Chondrocyte (in vitro differentiated cells): ENCODE measurements around the gene WDR19. TPM values are rescaled to one million over a fixed set of nuclear protein-coding genes. Genes with fewer than 3 reads are reported as not detected.
A peak's percentile ranks its signal among the peaks of the same experiment; 100 is the strongest.

Source experiments
- DNase-seq: peaks from one replicate; pipeline ENCODE4 v3.0.0; 2021; ENCODE audit warnings: mixed read lengths, low spot score
- H3K27ac Mint-ChIP-seq: one replicate; pipeline ENCODE4 v1.8.0; 2021; ENCODE audit warnings: mild to moderate bottlenecking, moderate library complexity, mixed read lengths; ENCODE audit not compliant: unreplicated experiment
- H3K27me3 Mint-ChIP-seq: 2 replicates; pipeline ENCODE4 v1.8.0; 2021; ENCODE audit warnings: low read depth, mixed read lengths
- H3K36me3 Mint-ChIP-seq: 2 replicates; pipeline ENCODE4 v1.8.0; 2021; ENCODE audit warnings: low read depth, mixed read lengths
- H3K4me1 Mint-ChIP-seq: 2 replicates; pipeline ENCODE4 v1.8.0; 2021; ENCODE audit warnings: low read depth, mild to moderate bottlenecking, mixed read lengths
- H3K4me3 Mint-ChIP-seq: one replicate; pipeline ENCODE4 v1.8.0; 2021; ENCODE audit warnings: mild to moderate bottlenecking, moderate library complexity, mixed read lengths; ENCODE audit not compliant: unreplicated experiment
- H3K9me3 Mint-ChIP-seq: 2 replicates; pipeline ENCODE4 v1.8.0; 2021; ENCODE audit warnings: low read depth, mixed read lengths
- CTCF ChIP-seq: fragments of 200-600 bp; sonication (generic); IDR thresholded peaks from 2 replicates; pipeline ENCODE4 v1.5.0; 2021; ENCODE audit warnings: antibody characterized with exemption, mild to moderate bottlenecking, moderate library complexity
- total RNA-seq: library from RNA; stranded (reverse); gene quantifications from 3 replicates; pipeline ENCODE4 v1.2.1, GENCODE V29; 2021

Gene WDR19
- total RNA-seq, 1 donor from 2014 or later = 31.0 TPM

- no peak overlapping the region for H3K27ac Mint-ChIP-seq
- H3K4me1 Mint-ChIP-seq = no peaks in the 10 kb centered on the region
- peaks cover 20% of the 10 kb centered on the region for H3K9me3 Mint-ChIP-seq
- no peaks in the 10 kb centered on the region for H3K27me3 Mint-ChIP-seq
- H3K4me3 Mint-ChIP-seq = no peak overlapping the region
- no peak for DNase-seq
- no peak for TF ChIP-seq CTCF
- peaks cover 39% of the 10 kb centered on the region for H3K36me3 Mint-ChIP-seq
Observed at GRCh38 chr4:39204543-39204942, 22.2 kb downstream of the WDR19 start.

GRCh38 chr4:39205000-39205399 is 22.7 kb downstream of the WDR19 start:
- no peak for DNase-seq
- Mint-ChIP-seq H3K27ac (no peak overlapping the region), H3K27me3 (no peaks in the 10 kb centered on the region)

DNA sequence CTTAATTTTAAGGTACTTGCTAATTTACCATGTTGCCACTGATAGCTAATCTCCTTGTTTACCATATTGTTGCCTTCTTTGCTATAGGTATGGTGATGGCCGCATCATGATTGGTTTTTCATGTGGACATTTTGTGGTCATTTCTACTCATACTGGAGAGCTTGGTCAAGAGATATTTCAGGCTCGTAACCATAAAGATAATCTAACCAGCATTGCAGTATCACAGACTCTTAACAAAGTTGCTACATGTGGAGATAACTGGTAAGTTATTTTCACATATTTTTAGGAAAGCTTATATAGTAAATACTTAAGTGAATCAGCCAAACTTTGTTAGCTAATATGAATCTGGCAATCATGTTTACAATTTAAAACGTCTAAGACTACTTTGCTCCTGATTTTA is 23.1 kb downstream of the WDR19 start:
- H3K36me3 Mint-ChIP-seq = peaks cover 36% of the 10 kb centered on the region
- no peaks in the 10 kb centered on the region for H3K27me3 Mint-ChIP-seq
- no peak overlapping the region for H3K4me3 Mint-ChIP-seq
- no peak overlapping the region for H3K27ac Mint-ChIP-seq
- DNase-seq = no peak
- H3K4me1 Mint-ChIP-seq = no peaks in the 10 kb centered on the region
- TF ChIP-seq CTCF = no peak
- H3K9me3 Mint-ChIP-seq = peaks cover 17% of the 10 kb centered on the region

More at GRCh38 chr4:39205000-39205399, 22.7 kb downstream of the WDR19 start:
- Mint-ChIP-seq H3K4me3 (no peak overlapping the region), H3K9me3 (peaks cover 20% of the 10 kb centered on the region), H3K4me1 (no peaks in the 10 kb centered on the region), H3K36me3 (peaks cover 39% of the 10 kb centered on the region)
- TF ChIP-seq CTCF = no peak

DNA sequence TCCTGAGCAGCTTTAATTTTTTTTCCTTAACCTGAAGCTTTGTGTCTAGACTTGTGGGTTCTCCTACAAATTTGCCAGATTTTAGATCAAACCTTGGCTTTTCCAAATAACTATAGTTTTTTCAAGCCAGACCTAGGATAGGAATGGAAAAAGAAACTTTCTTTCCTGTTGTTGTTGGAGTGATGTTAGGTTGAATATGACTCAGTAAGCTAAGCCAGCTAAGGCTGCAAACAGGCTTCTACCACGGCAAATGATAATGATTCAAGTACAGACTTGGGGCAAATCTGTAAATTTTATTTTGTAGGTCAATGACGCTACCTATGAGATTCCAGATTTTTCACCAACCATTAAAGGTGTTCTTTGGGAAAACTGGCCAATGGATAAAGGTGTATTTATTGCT is 45.6 kb downstream of the WDR19 start:
- Mint-ChIP-seq H3K27me3 (no peaks in the 10 kb centered on the region), H3K4me3 (no peak overlapping the region), H3K27ac (peak overlapping the region; percentile 32), H3K36me3 (peaks cover 8% of the 10 kb centered on the region), H3K4me1 (peaks cover 16% of the 10 kb centered on the region), H3K9me3 (no peaks in the 10 kb centered on the region)
- TF ChIP-seq CTCF = no peak
- DNase-seq = no peak

DNA sequence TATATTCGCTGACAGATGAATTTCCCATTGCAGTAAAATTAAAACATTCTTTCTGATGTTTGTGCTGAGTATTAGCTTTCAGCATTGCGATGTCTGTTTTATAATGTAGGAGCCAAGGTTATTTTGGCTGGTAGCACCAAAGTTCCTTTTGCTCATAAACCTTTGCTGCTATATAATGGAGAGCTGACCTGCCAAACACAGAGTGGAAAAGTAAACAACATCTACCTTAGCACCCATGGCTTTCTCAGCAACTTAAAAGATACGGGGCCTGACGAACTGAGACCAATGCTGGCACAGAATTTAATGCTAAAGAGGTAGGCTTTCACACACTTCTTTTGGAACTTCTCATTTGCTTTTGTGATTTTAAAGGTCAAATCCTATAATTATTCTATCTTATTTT is 46.0 kb downstream of the WDR19 start:
- peaks cover 16% of the 10 kb centered on the region for H3K4me1 Mint-ChIP-seq
- no peak for TF ChIP-seq CTCF
- peaks cover 8% of the 10 kb centered on the region for H3K36me3 Mint-ChIP-seq
- no peak for DNase-seq
- H3K27ac Mint-ChIP-seq = no peak overlapping the region
- no peak overlapping the region for H3K4me3 Mint-ChIP-seq
- H3K27me3 Mint-ChIP-seq = no peaks in the 10 kb centered on the region
- no peaks in the 10 kb centered on the region for H3K9me3 Mint-ChIP-seq
